Measurements from ENCODE around the gene BET1. TPM values are rescaled to one million over a fixed set of nuclear protein-coding genes. Genes with fewer than 3 reads are reported as not detected.

BET1 gene
- total and polyA plus RNA-seq, 4 donors, result 17.6 to 45.4 (median 20.7) TPM

GRCh38 chr7:94041529-94041928, 37.4 kb upstream of the BET1 start:
- DNase-seq (no peak), ATAC-seq (ENCODE audit: insufficient read depth, low FRiP score) (no peak)
- Histone ChIP-seq H3K27ac (ENCODE audit: low read depth in 1 of 2, low read length in 1 of 2) (no peak overlapping the region), H3K9ac (ENCODE audit: insufficient read depth in 1 of 2, low read length in 2 of 2) (no peak overlapping the region), H3K9me3 (ENCODE audit: control insufficient read depth in 4 of 4, insufficient read depth in 3 of 4, low read length in 3 of 4) (no peaks in the 10 kb centered on the region), H3K27me3 (ENCODE audit: control insufficient read depth in 3 of 3, insufficient read depth in 3 of 3, low read length in 2 of 3) (no peaks in the 10 kb centered on the region), H3K4me1 (ENCODE audit: control insufficient read depth in 5 of 5, insufficient read depth in 5 of 5, low read length in 5 of 5) (no peaks in the 10 kb centered on the region), H3K36me3 (ENCODE audit: control insufficient read depth in 4 of 4, insufficient read depth in 4 of 4, low read length in 4 of 4) (no peaks in the 10 kb centered on the region), H3K4me3 (no peak overlapping the region)
- no peak for TF ChIP-seq CTCF (IDR thresholded peaks at IDR 0.05; ENCODE audit: control extremely low read depth, extremely low read depth)

GRCh38 chr7:94040254-94040653, 36.1 kb upstream of the BET1 start:
- H3K4me1 ChIP-seq (ENCODE audit: control insufficient read depth in 5 of 5, insufficient read depth in 5 of 5, low read length in 5 of 5), result no peaks in the 10 kb centered on the region
- 40 to 46% methylated on average over 2 of the region's 2 CpGs for WGBS, 2 donors
- H3K27me3 ChIP-seq (ENCODE audit: control insufficient read depth in 3 of 3, insufficient read depth in 3 of 3, low read length in 2 of 3), result no peaks in the 10 kb centered on the region
- no peak for TF ChIP-seq CTCF (IDR thresholded peaks at IDR 0.05; ENCODE audit: control extremely low read depth, extremely low read depth)
- no peak overlapping the region for H3K9ac ChIP-seq (ENCODE audit: insufficient read depth in 1 of 2, low read length in 2 of 2)
- no peaks in the 10 kb centered on the region for H3K9me3 ChIP-seq (ENCODE audit: control insufficient read depth in 4 of 4, insufficient read depth in 3 of 4, low read length in 3 of 4)
- DNase-seq (no peak), ATAC-seq (ENCODE audit: insufficient read depth, low FRiP score) (no peak)
- H3K27ac ChIP-seq (ENCODE audit: low read depth in 1 of 2, low read length in 1 of 2), result no peak overlapping the region
- H3K4me3 ChIP-seq, result no peak overlapping the region
- H3K36me3 ChIP-seq (ENCODE audit: control insufficient read depth in 4 of 4, insufficient read depth in 4 of 4, low read length in 4 of 4), result no peaks in the 10 kb centered on the region

DNA sequence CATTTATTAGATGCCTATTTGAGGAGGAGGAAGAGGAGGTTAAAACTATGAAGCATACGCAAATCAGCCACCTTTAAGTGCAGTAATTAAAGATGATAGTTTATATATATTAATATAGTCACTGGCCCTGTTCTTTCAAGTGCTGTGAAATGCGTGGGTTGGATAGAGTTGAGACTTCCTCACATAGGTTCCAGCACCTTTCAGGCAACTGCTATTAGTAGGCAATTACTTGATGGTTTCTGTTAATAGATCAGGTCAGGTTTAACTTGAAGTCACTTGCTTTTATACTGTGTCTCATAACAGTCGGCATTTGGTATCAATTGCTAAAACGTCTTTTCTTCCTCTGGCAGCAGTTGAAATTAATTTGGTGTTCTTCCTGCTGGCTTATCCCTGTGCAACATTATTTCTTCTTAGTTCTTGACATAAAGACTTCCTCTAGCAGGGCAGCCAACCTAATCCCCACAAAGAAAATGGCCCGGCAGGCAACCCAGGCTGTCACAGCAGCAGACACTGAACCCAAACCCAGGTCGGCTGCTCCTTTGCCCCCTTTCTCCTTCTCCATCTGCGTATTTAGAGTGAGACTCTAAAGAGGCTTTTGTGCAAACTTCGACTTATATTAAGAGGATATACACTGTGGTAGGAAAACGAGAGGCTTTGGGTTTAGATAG, 35.3 kb upstream of the BET1 start:
- H3K27me3 ChIP-seq (ENCODE audit: control insufficient read depth in 3 of 3, insufficient read depth in 3 of 3, low read length in 2 of 3), result no peaks in the 10 kb centered on the region
- no peak overlapping the region for H3K4me3 ChIP-seq
- no peak overlapping the region for H3K27ac ChIP-seq (ENCODE audit: low read depth in 1 of 2, low read length in 1 of 2)
- 58 to 62% methylated on average over 9 of the region's 9 CpGs for WGBS, 2 donors
- ATAC-seq (ENCODE audit: insufficient read depth, low FRiP score) (no peak), DNase-seq (no peak)
- no peak for TF ChIP-seq CTCF (IDR thresholded peaks at IDR 0.05; ENCODE audit: control extremely low read depth, extremely low read depth)
- no peaks in the 10 kb centered on the region for H3K9me3 ChIP-seq (ENCODE audit: control insufficient read depth in 4 of 4, insufficient read depth in 3 of 4, low read length in 3 of 4)
- H3K36me3 ChIP-seq (ENCODE audit: control insufficient read depth in 4 of 4, insufficient read depth in 4 of 4, low read length in 4 of 4), result no peaks in the 10 kb centered on the region
- H3K9ac ChIP-seq (ENCODE audit: insufficient read depth in 1 of 2, low read length in 2 of 2), result no peak overlapping the region
- H3K4me1 ChIP-seq (ENCODE audit: control insufficient read depth in 5 of 5, insufficient read depth in 5 of 5, low read length in 5 of 5), result no peaks in the 10 kb centered on the region

- TF ChIP-seq CTCF (IDR thresholded peaks at IDR 0.05; ENCODE audit: control extremely low read depth, extremely low read depth), result no peak
- no peak for DNase-seq
- ATAC-seq (ENCODE audit: insufficient read depth, low FRiP score), result no peak
- Histone ChIP-seq H3K4me3 (no peak overlapping the region), H3K27me3 (ENCODE audit: control insufficient read depth in 3 of 3, insufficient read depth in 3 of 3, low read length in 2 of 3) (no peaks in the 10 kb centered on the region), H3K36me3 (ENCODE audit: control insufficient read depth in 4 of 4, insufficient read depth in 4 of 4, low read length in 4 of 4) (no peaks in the 10 kb centered on the region), H3K9me3 (ENCODE audit: control insufficient read depth in 4 of 4, insufficient read depth in 3 of 4, low read length in 3 of 4) (no peaks in the 10 kb centered on the region), H3K27ac (ENCODE audit: low read depth in 1 of 2, low read length in 1 of 2) (no peak overlapping the region), H3K4me1 (ENCODE audit: control insufficient read depth in 5 of 5, insufficient read depth in 5 of 5, low read length in 5 of 5) (no peaks in the 10 kb centered on the region), H3K9ac (ENCODE audit: insufficient read depth in 1 of 2, low read length in 2 of 2) (no peak overlapping the region)
- WGBS, 2 donors, result 65 to 73% methylated on average over 2 of the region's 2 CpGs
Measured at GRCh38 chr7:94031865-94032264, 27.7 kb upstream of the BET1 start.
